WTC11 (cell line): Measurements from ENCODE around the gene P3H3. TPM values are rescaled to one million over a fixed set of nuclear protein-coding genes. Genes with fewer than 3 reads are reported as not detected.

Source experiments
- ATAC-seq: fragments of 200-7000 bp; cut with Tn5 transposase; 2 replicates; pipeline ENCODE4 v1.10.0; 2021; ENCODE audit warnings: mild to moderate bottlenecking, moderate library complexity
- CTCF ChIA-PET: fragments of 300-600 bp; sonication (Branson Sonifier 250); formaldehyde crosslinking; loops from one replicate; lab custom pipeline; 2021; ENCODE audit warnings: antibody characterized with exemption; lab: Charles Lee
- POLR2A ChIA-PET: fragments of 350-600 bp; sonication (Branson Sonifier 250); formaldehyde crosslinking; loops from one replicate; lab custom pipeline; 2021; ENCODE audit warnings: antibody characterized with exemption; lab: Charles Lee
- DNase-seq: peaks from one replicate; pipeline ENCODE4 v3.0.0; 2021; ENCODE audit warnings: low spot score
- H3K27ac Mint-ChIP-seq: 2 replicates; pipeline ENCODE4 v1.8.0; 2021; ENCODE audit warnings: mixed read lengths
- H3K27me3 Mint-ChIP-seq: 2 replicates; pipeline ENCODE4 v1.8.0; 2021; ENCODE audit warnings: low read depth, mild to moderate bottlenecking, moderate library complexity, mixed read lengths
- H3K36me3 Mint-ChIP-seq: 2 replicates; pipeline ENCODE4 v1.8.0; 2021; ENCODE audit warnings: mixed read lengths
- H3K4me1 Mint-ChIP-seq: 2 replicates; pipeline ENCODE4 v1.8.0; 2022; ENCODE audit warnings: mixed read lengths
- H3K4me3 Mint-ChIP-seq: 2 replicates; pipeline ENCODE4 v1.8.0; 2021; ENCODE audit warnings: mild to moderate bottlenecking, moderate library complexity, mixed read lengths
- H3K9me3 Mint-ChIP-seq: 2 replicates; pipeline ENCODE4 v1.8.0; 2021; ENCODE audit warnings: mixed read lengths
- ESRRA ChIP-seq: sonication (generic); formaldehyde crosslinking; IDR thresholded peaks from 2 replicates; pipeline ENCODE4 v1.8.1; 2022; ENCODE audit warnings: mild to moderate bottlenecking, missing genetic modification reagents, borderline replicate concordance
- FOXJ3 ChIP-seq: sonication (generic); formaldehyde crosslinking; IDR thresholded peaks from 2 replicates; pipeline ENCODE4 v1.9.0; 2021; ENCODE audit warnings: missing genetic modification reagents, mild to moderate bottlenecking, borderline replicate concordance
- JAZF1 ChIP-seq: fragments of 250-450 bp; sonication (Bioruptor Pico); IDR thresholded peaks from 2 replicates; pipeline ENCODE4 v1.9.0; 2021; ENCODE audit warnings: moderate library complexity, mild to moderate bottlenecking, inconsistent platforms
- JUN ChIP-seq: sonication (generic); formaldehyde crosslinking; IDR thresholded peaks from 2 replicates; pipeline ENCODE4 v1.8.0; 2023; ENCODE audit warnings: mild to moderate bottlenecking, missing genetic modification reagents
- MXD4 ChIP-seq: fragments of 250-450 bp; sonication (Bioruptor Pico); IDR thresholded peaks from 2 replicates; pipeline ENCODE4 v1.8.0; 2021; ENCODE audit warnings: mild to moderate bottlenecking, moderate library complexity, borderline replicate concordance
- NFYB ChIP-seq: sonication (generic); formaldehyde crosslinking; conservative IDR thresholded peaks from 2 replicates; pipeline ENCODE4 v1.8.0; 2022; ENCODE audit warnings: low read depth, missing genetic modification reagents
- SOX15 ChIP-seq: fragments of 250-450 bp; sonication (Bioruptor Pico); IDR thresholded peaks from 2 replicates; pipeline ENCODE4 v1.9.0; 2021; ENCODE audit warnings: mild to moderate bottlenecking
- TCF7 ChIP-seq: sonication (generic); formaldehyde crosslinking; IDR thresholded peaks from 2 replicates; pipeline ENCODE4 v1.8.0; 2022; ENCODE audit warnings: mild to moderate bottlenecking, low read depth, missing genetic modification reagents, moderate library complexity
- total RNA-seq: library from RNA; stranded (reverse); gene quantifications from 3 replicates; pipeline ENCODE4 v1.2.3, GENCODE V29; 2021
- TF ChIP-seq, protein P1 (sequence below): sonication (generic); formaldehyde crosslinking; IDR thresholded peaks from 2 replicates; pipeline ENCODE4 v1.8.1; 2022; ENCODE audit warnings: mild to moderate bottlenecking, moderate library complexity, missing genetic modification reagents
- TF ChIP-seq, protein P2 (sequence below): sonication (generic); formaldehyde crosslinking; conservative IDR thresholded peaks from 2 replicates; pipeline ENCODE4 v1.8.1; 2023; ENCODE audit warnings: mild to moderate bottlenecking, low read depth, missing genetic modification reagents, moderate library complexity
- TF ChIP-seq, protein P3 (sequence below): fragments of 200-600 bp; IDR thresholded peaks from 2 replicates; pipeline ENCODE4 v1.8.0; 2022; ENCODE audit warnings: antibody characterized with exemption
- TF ChIP-seq, protein P4 (sequence below): sonication (generic); formaldehyde crosslinking; IDR thresholded peaks from 2 replicates; pipeline ENCODE4 v1.8.0; 2023; ENCODE audit warnings: missing genetic modification reagents
- TF ChIP-seq, protein P5 (sequence below): fragments of 250-450 bp; sonication (Bioruptor Pico); IDR thresholded peaks from 2 replicates; pipeline ENCODE4 v1.9.0; 2021; ENCODE audit warnings: moderate library complexity, mild to moderate bottlenecking, inconsistent platforms, borderline replicate concordance
- TF ChIP-seq, protein P6 (sequence below): fragments of 250-450 bp; sonication (Bioruptor Pico); IDR thresholded peaks from 2 replicates; pipeline ENCODE4 v1.9.0; 2021; ENCODE audit warnings: mild to moderate bottlenecking
- TF ChIP-seq, protein P7 (sequence below): sonication (generic); formaldehyde crosslinking; IDR thresholded peaks from 2 replicates; pipeline ENCODE4 v1.8.0; 2022; ENCODE audit warnings: missing genetic modification reagents

Gene P3H3
- total RNA-seq, 1 experiment from 2014 or later, result 50.7 TPM

DNA sequence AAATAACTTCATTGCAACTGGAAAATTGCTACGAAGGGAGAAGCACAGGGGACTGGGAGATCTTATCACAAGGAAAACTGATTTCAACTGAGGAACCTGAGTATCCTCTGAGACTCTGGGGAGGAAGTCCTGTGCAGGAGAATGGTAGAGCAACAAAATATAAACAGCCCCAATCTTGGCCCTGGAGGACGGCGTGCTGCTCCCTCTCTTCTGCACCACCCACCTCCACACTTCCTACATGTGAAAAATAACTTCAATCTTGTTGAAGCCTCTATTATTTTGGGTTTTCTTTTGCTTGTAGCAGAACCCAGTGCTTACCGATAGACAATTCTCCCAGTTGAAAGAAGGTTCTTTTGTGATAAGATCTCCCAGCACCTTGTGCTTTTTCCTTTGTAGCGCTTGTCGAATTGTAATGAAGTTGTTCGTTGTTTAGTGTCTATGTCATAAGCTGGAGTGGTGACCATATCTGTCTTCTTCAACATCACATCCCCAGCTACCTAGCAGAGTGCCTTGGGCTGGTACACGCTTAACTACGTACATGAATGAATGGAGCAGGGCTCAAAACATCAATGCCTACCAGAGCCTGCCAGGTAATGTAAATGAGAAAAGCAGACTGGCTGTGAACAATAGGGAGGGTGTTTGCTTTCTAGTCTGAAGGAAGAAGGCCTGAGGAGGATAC is 41.7 kb upstream of the P3H3 start (continued):
- TF ChIP-seq, protein P1, sequence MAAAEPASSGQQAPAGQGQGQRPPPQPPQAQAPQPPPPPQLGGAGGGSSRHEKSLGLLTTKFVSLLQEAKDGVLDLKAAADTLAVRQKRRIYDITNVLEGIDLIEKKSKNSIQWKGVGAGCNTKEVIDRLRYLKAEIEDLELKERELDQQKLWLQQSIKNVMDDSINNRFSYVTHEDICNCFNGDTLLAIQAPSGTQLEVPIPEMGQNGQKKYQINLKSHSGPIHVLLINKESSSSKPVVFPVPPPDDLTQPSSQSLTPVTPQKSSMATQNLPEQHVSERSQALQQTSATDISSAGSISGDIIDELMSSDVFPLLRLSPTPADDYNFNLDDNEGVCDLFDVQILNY (CRISPR knock-in tag), result no peak

DNA sequence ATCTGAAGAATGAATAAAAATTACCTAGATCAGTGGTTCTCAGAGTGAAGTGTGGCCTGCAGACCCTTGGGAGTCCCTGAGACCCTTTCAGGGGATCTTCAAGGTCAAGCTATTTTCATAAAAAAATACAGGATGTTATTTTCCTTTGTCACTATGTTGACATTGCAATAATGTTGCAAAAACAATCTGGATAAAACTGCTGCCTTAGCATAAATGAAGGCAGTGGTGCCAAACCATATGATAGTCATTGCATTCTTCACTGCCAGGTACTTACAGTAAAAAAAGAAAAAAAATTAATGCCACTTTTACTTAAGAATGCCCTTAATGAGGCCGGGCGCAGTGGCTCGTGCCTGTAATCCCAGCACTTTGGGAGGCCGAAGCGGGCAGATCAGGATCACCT is 40.9 kb upstream of the P3H3 start:
- DNase-seq (no peak), ATAC-seq (no peak)
- H3K27ac Mint-ChIP-seq, result no peak overlapping the region
- no peaks in the 10 kb centered on the region for H3K36me3 Mint-ChIP-seq
- TF ChIP-seq, protein P2, sequence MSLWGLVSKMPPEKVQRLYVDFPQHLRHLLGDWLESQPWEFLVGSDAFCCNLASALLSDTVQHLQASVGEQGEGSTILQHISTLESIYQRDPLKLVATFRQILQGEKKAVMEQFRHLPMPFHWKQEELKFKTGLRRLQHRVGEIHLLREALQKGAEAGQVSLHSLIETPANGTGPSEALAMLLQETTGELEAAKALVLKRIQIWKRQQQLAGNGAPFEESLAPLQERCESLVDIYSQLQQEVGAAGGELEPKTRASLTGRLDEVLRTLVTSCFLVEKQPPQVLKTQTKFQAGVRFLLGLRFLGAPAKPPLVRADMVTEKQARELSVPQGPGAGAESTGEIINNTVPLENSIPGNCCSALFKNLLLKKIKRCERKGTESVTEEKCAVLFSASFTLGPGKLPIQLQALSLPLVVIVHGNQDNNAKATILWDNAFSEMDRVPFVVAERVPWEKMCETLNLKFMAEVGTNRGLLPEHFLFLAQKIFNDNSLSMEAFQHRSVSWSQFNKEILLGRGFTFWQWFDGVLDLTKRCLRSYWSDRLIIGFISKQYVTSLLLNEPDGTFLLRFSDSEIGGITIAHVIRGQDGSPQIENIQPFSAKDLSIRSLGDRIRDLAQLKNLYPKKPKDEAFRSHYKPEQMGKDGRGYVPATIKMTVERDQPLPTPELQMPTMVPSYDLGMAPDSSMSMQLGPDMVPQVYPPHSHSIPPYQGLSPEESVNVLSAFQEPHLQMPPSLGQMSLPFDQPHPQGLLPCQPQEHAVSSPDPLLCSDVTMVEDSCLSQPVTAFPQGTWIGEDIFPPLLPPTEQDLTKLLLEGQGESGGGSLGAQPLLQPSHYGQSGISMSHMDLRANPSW (CRISPR knock-in tag), result no peak
- TF ChIP-seq, protein P3, sequence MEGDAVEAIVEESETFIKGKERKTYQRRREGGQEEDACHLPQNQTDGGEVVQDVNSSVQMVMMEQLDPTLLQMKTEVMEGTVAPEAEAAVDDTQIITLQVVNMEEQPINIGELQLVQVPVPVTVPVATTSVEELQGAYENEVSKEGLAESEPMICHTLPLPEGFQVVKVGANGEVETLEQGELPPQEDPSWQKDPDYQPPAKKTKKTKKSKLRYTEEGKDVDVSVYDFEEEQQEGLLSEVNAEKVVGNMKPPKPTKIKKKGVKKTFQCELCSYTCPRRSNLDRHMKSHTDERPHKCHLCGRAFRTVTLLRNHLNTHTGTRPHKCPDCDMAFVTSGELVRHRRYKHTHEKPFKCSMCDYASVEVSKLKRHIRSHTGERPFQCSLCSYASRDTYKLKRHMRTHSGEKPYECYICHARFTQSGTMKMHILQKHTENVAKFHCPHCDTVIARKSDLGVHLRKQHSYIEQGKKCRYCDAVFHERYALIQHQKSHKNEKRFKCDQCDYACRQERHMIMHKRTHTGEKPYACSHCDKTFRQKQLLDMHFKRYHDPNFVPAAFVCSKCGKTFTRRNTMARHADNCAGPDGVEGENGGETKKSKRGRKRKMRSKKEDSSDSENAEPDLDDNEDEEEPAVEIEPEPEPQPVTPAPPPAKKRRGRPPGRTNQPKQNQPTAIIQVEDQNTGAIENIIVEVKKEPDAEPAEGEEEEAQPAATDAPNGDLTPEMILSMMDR, result no peak
- no peak for TF ChIP-seq JAZF1 (CRISPR knock-in tag)
- TF ChIP-seq FOXJ3 (CRISPR knock-in tag), result no peak
- no peak for TF ChIP-seq JUN (CRISPR knock-in tag)
- no peak for TF ChIP-seq NFYB (CRISPR knock-in tag)
- no peak for TF ChIP-seq ESRRA (CRISPR knock-in tag)
- TF ChIP-seq, protein P4, sequence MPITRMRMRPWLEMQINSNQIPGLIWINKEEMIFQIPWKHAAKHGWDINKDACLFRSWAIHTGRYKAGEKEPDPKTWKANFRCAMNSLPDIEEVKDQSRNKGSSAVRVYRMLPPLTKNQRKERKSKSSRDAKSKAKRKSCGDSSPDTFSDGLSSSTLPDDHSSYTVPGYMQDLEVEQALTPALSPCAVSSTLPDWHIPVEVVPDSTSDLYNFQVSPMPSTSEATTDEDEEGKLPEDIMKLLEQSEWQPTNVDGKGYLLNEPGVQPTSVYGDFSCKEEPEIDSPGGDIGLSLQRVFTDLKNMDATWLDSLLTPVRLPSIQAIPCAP, result no peak
- no peak for TF ChIP-seq SOX15 (CRISPR knock-in tag)
- no peak for TF ChIP-seq TCF7 (CRISPR knock-in tag)
- TF ChIP-seq, protein P5, sequence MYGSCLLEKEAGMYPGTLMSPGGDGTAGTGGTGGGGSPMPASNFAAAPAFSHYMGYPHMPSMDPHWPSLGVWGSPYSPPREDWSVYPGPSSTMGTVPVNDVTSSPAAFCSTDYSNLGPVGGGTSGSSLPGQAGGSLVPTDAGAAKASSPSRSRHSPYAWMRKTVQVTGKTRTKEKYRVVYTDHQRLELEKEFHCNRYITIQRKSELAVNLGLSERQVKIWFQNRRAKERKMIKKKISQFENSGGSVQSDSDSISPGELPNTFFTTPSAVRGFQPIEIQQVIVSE (CRISPR knock-in tag), result no peak
- TF ChIP-seq MXD4 (CRISPR knock-in tag), result no peak
- TF ChIP-seq, protein P6, sequence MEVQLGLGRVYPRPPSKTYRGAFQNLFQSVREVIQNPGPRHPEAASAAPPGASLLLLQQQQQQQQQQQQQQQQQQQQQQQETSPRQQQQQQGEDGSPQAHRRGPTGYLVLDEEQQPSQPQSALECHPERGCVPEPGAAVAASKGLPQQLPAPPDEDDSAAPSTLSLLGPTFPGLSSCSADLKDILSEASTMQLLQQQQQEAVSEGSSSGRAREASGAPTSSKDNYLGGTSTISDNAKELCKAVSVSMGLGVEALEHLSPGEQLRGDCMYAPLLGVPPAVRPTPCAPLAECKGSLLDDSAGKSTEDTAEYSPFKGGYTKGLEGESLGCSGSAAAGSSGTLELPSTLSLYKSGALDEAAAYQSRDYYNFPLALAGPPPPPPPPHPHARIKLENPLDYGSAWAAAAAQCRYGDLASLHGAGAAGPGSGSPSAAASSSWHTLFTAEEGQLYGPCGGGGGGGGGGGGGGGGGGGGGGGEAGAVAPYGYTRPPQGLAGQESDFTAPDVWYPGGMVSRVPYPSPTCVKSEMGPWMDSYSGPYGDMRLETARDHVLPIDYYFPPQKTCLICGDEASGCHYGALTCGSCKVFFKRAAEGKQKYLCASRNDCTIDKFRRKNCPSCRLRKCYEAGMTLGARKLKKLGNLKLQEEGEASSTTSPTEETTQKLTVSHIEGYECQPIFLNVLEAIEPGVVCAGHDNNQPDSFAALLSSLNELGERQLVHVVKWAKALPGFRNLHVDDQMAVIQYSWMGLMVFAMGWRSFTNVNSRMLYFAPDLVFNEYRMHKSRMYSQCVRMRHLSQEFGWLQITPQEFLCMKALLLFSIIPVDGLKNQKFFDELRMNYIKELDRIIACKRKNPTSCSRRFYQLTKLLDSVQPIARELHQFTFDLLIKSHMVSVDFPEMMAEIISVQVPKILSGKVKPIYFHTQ, result no peak
- TF ChIP-seq, protein P7, sequence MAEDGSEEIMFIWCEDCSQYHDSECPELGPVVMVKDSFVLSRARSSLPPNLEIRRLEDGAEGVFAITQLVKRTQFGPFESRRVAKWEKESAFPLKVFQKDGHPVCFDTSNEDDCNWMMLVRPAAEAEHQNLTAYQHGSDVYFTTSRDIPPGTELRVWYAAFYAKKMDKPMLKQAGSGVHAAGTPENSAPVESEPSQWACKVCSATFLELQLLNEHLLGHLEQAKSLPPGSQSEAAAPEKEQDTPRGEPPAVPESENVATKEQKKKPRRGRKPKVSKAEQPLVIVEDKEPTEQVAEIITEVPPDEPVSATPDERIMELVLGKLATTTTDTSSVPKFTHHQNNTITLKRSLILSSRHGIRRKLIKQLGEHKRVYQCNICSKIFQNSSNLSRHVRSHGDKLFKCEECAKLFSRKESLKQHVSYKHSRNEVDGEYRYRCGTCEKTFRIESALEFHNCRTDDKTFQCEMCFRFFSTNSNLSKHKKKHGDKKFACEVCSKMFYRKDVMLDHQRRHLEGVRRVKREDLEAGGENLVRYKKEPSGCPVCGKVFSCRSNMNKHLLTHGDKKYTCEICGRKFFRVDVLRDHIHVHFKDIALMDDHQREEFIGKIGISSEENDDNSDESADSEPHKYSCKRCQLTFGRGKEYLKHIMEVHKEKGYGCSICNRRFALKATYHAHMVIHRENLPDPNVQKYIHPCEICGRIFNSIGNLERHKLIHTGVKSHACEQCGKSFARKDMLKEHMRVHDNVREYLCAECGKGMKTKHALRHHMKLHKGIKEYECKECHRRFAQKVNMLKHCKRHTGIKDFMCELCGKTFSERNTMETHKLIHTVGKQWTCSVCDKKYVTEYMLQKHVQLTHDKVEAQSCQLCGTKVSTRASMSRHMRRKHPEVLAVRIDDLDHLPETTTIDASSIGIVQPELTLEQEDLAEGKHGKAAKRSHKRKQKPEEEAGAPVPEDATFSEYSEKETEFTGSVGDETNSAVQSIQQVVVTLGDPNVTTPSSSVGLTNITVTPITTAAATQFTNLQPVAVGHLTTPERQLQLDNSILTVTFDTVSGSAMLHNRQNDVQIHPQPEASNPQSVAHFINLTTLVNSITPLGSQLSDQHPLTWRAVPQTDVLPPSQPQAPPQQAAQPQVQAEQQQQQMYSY (CRISPR knock-in tag), result no peak
- ChIA-PET CTCF (no interaction called here), POLR2A (no interaction called here)
- no peaks in the 10 kb centered on the region for H3K9me3 Mint-ChIP-seq
- peaks cover 5% of the 10 kb centered on the region for H3K27me3 Mint-ChIP-seq
- peaks cover 20% of the 10 kb centered on the region for H3K4me1 Mint-ChIP-seq
- no peak overlapping the region for H3K4me3 Mint-ChIP-seq
